ENCODE results near the gene ELL. TPM values are rescaled to one million over a fixed set of nuclear protein-coding genes. Genes with fewer than 3 reads are reported as not detected.
"Not testable (repeated sequence)": the region's sequence is repeated elsewhere in the genome, so short reads cannot be mapped to it uniquely, and the experiment has no call there.

The ELL gene
- total RNA-seq, 1 experiment from 2014 or later, result 9.0 TPM

DNA sequence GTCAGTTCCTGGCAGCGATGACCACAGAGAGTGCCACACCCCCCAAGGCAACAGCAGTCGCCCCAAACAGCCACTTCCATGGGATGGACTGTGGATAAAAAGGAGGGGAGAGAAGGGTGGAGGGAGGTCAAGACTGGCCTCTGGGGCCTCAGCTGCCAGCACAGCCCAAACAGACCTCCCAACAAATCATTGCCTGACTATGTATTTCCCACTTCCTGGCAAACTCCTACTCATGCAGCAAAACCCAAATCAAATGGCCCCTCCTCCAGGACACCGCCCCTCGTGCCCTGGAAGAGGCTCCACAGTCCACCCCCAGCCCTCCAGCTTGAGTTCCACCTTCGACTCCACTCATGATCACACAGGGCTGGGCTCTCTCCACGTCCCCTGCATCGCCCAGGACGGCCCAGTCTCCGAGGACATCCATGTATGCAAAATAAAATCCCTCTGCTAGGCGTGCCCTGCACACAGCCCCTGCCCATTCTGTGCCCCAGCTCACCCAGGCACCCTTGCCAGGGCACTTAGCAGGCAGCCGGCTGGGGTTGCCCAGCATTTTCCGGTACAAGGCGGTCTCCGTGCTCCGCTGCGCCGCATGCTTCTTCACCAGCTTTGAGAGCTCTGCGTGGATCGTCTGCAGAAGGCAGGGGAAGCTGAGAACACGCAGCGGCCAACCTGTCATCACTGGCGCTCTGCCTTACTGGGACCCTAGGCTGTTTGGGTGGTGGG is 10.5 kb upstream of the ELL start:
- no peak for DNase-seq (ENCODE audit: low spot score)

GRCh38 chr19:18531485-18531884 is 9.6 kb upstream of the ELL start:
- DNase-seq (ENCODE audit: low spot score), result no peak

DNA sequence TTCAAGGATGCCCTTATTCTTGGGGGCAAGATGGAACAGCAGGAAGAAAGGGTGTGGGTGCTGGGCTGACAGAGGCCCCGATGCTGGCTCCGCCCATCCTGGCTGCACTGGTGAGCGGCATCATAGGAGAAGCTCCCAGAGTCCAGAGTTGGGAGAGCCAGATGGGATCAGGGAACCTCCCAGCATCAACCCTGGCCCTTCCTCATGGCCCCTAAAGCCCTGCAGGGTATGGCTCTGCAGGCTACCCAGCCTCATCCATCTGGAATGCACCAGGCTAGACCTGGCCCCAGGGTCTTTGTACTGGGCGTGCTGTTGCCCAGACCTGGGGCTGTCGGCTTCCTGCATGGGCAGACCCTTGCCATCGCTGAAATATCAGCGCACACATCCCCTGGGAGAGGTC is 7.9 kb upstream of the ELL start:
- DNase-seq (ENCODE audit: low spot score), result no peak

DNA sequence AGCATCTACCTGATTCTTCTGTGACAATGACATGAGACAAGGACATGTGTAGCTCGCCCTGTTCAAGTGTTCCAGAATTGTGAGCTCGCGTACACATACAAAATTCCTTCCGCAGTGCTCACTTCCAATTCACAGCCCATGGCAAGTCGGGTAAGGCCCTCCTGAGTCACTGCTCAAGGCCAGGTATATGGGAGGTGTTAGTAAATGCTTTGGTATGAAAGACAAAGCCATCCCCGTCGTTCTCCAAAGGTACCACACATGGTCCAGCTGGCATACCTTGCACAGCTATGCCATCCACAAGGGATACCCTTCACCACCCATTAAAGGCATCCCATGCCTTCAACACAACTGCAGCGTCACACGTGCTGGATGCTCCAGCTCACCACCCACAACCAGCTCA is 4.4 kb upstream of the ELL start:
- no peak for DNase-seq (ENCODE audit: low spot score)

GRCh38 chr19:18523841-18524240 is 2.0 kb upstream of the ELL start:
- no peak for DNase-seq (ENCODE audit: low spot score)

DNA sequence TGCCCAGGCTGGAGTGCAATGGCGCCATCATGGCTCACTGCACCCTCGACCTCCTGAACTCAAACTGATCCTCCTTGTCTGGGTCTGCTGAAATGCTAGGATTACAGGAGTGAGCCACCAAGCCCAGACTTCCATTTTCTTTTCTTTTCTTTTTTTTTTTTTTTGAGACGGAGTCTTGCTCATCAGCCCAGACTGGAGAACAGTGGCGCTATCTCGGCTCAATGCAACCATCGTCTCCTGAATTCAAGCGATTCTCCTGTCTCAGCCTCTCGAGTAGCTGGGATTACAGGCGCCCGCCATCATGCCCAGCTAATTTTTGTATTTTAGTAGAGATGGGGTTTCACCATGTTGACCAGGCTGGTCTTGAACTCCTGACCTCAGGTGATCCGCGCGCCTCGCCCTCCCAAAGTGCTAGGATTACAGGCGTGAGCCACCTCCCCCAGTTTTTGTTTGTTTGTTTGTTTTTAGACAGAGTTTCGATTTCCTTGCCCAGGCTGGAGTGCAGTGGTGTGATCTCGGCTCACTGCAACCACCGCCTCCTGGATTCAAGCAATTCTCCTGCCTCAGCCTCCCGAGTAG is 1.1 kb upstream of the ELL start:
- DNase-seq (ENCODE audit: low spot score), result not testable (repeated sequence)

DNA sequence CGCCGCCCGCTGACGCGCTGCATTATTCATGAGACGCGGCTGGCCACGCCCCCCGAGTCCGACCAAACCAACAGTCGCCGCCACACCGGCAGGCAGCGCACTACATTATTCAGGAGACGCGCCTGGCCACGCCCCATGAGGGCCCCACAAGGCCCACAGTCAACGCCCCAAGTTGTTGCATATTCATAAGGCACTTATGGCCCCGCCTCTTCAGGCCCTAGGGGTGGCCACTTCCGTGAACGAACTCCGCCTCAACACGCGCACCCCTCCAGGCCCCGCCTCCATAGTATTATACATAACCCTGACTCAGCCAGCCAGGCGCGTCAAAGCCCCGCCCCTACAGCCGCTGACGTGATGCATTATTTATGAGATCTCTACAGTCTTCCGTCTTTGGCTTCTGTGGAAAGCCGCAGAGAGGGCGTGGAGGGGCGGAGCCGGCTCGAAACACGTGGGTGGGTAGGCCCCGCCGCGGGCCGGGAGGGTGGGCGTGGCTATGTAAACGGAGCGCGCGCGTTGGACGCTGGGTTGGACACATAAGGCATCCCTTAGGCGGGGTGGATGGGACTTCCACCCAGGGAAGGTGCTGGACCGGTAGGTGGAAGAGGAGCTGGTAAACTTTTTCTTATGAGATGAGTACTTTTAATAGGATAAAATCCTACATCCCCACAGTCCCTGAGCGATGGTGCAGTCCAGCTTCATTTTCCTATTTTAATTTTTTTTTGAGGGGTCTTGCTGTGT is 423 bp upstream of the ELL start:
- peak; percentile 100 for DNase-seq (ENCODE audit: low spot score)

DNA sequence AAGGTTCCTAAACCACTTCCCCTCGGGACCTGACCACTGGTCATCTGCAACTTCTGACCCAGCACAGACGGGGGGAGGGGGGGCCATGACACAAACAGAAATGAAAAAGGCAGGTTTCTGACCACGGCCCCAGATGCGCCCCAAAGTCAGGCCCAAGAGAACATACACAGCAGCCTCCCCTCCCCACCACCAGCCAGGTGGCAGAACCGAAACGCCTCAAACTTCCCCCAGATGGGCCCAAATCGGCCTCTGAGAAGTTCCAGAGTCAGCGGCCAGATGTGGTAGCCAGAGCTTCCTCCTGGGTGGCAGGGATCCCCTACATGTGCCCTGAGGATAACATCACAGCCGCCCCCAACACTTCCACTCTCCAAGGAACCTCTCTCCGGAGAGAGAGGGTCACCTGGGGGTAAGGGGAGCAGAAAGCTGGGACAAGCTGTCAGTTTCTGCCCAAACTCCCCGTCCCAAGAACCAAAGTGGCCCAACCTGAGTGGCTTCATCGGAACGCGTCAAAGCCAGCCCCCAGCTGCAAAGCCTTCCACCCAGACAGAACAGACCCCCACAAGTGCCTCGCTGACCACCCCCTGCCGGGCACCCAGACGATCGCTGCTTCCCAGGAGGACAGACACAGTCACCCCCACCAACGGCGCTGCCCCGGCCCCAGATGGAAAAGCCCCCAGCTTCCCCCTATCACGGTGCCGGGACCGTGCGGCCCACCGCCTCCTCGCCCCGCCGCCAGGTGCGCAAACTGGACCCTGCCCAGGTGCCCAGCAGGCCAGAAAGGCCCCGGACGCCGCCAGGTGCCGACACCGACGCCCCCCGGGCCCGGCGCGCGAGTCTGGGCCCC is 800 bp downstream of the ELL start:
- DNase-seq (ENCODE audit: low spot score), result no peak

- peak; percentile 84 for DNase-seq (ENCODE audit: low spot score)
Measured at GRCh38 chr19:18519962-18520847, 1.7 kb downstream of the ELL start.

- no peak for DNase-seq (ENCODE audit: low spot score)
Measured at GRCh38 chr19:18518639-18519038, 3.2 kb downstream of the ELL start.

GRCh38 chr19:18517606-18518005 is 4.3 kb downstream of the ELL start:
- DNase-seq (ENCODE audit: low spot score), result no peak

DNA sequence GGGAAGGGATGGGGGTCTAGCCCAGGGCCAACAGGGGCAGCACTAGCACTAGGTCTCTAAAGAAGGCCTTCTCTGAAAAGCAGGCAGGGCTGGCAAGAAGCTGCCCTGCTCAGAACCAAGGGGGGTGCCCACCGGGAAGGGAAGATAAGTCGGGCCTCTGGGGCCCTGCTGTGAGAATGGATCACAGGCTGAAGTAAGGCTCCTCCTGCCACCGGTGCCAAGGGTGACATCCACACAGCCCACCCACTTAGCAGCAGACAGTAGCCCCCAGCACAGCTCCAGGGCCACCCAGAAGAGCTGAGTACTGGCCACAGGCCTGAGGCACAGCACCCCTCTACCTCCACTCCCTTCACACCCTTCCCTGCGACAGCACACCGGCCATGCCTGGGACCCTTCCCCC is 5.9 kb downstream of the ELL start:
- no peak for DNase-seq (ENCODE audit: low spot score)

GRCh38 chr19:18514800-18515682 is 6.8 kb downstream of the ELL start:
- no peak for DNase-seq (ENCODE audit: low spot score)

DNA sequence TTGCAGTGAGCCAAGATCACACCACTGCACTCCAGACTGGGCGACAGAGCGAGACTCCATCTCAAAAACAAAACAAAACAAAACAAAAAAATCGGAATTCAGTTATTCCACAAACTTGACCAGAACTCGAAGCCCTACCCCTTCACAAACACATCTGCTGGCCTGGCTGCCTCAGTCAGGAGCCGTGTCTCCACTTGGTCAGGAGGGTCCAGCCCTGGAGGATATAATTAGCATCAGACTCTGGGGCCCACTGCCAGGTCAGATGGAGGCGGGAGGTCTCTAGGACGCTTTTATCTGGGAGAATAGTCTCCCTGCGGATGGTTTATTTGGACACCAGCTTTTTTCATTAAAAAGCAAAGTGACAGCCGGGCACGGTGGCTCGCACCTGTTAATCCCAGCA is 8.0 kb downstream of the ELL start:
- DNase-seq (ENCODE audit: low spot score), result no peak

DNA sequence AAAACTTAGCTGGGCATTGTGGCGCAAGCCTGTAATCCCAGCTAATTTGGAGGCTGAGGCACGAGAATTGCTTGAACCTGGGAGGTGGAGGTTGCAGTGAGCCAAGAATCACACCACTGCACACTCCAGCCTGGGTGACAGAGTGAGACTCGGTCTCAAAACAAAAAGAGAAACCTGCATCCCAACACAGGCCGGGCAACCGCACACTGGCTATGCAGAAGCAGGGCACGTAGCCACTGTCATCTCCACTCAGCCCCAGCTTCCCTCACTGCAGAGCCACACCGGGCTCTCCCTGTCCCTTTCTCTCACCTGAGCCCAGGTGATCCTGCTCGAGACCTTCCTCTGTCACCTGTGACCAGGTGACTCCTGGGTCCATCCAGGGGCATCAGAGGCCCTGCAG is 11.7 kb downstream of the ELL start:
- DNase-seq (ENCODE audit: low spot score), result no peak

DNA sequence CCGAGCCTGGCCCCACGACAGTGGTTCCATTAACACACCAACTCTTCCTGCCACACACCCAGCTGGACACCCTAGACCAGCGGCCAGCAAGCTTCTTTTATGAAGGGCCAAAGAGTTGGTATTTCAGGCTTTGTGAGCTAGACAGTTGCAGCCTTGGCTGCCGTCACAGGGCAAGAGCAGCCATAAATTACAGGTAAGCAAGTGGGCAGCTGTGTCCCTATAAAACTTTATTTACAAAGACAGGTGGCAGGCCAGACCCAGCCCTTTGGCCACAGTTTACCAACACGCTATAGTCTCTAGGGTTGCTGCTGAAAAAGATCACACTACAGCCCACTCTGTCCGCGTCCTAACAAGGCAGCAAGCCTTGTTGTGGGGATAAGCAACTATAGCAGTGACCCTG is 13.3 kb downstream of the ELL start:
- no peak for DNase-seq (ENCODE audit: low spot score)

DNA sequence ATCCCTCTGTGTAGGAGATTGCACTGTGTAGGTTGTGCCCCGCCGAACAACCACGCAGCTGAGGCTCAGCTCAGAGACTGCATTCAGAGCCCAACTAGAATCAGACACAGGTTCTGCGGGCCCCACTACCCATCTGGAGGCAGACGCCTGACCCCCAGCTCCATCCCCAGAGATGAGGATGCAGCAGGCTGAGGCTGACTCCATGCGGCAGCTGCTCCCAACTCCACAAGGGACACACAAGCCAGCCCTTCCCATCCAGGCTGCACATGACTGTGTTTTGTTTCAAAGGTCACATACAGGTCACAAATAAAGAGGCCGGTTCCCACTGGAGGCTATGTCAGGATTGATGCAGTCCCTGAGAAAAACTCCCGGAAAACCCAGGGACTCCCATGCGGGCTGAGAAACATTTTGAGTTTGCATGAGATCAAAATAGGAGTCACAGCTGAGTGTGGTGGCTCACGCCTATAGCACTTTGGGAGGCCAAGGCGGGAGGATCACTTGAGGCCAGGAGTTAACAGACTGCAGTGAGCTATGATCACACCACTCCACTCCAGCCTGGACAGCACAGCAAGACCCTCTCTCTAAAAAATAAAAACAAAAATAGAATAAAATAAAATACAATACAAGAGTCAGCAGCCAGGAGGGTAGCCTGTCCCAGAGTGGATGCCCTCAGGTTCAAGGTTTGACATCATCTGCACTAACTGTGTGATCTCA is 14.0 kb downstream of the ELL start:
- DNase-seq (ENCODE audit: low spot score), result no peak

DNA sequence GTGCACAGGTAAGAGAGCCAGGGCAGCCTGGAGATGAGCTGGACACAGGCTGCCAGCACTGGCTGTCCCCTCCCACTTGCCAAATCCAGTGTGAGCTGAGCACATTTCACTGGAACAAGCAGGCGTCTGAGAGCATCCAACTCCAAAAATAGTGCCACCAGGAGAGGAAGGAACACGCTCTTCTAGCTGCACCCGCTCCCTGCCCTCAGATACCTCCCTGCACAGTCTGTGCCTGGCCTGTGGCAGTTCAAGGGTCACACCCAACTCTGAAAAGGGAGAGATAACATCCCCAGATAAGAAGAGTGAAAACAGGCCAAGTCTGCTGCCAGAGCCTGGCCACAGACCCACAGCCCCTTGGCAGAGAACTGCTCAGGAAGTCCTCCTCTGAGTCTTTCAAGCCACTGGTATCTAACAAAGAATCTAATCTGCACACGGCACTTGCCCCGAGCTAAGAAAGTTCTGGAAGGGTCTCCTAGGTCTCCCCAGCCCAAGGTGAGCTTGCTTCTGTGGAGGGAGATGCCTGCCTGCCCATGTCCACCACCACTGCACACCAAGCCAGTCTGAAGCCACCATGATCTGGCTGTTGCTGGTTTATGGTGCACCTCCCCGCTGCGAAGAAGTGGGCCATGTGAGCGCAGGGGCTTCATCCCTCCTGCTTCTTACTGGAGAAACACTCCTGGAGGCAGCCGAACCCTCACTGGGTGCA is 14.7 kb downstream of the ELL start:
- DNase-seq (ENCODE audit: low spot score), result no peak

Measured in A172 (cell line).